Measurements from ENCODE around the gene PRKG2.

PRKG2 gene

DNA sequence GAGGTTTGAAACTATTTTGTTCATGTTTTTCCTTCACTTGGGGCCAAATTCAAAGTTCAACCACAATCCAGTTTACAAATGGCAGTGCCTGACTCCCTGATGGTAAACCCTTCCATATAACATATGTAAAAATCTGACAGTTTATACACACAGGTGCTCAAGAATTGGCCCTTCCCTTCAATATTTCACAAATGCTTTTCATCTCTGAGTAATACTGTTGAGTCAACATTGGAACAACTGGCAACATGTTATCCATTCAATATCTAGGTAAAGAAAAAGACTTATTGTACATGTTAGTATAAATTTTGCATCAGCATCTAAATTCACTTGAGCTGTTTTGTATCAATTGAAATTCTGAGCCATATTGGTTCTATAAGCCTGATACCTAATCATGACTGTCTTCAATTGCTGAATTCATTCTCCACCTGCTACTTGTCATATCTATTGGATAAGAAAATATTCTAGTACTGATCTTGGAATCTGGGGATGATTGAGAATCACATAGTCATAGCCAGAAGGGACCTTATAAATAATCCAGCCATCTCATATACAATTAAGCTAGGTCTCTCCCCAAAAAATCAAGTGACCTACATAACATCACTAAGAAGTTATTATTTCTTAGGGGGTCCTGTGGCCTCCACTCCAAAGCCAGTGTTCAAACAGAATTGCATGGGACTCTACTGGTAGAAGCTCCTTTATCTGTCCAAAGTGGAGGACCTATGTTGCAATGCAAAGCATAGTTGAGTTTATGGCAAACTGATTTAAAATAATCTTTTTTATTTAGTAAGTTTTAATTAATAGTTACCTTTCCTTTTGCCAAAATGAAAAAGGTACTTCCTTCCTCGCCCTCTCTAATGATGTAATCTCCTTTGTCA lies 61.9 kb downstream of the PRKG2 start:
- DNase-seq, result no peak

DNA sequence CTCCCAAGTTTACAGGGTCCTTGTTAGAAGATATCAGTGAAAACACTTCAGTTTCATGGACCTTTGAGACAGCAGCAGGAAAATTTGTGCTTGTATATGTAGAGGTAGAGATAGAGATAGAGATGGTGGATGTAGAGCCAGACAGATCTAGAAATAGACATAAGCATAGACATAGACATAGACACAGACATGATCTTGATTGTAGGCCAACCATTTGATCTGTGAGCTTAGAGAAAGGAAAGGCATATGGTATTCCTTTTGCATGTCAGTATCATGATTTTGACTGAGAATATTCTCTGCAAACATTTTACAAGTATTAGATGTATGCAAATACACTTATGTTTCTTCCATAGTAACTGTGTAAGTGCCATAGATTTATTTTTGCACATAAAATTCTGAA lies 65.0 kb downstream of the PRKG2 start:
- no peak for DNase-seq

DNA sequence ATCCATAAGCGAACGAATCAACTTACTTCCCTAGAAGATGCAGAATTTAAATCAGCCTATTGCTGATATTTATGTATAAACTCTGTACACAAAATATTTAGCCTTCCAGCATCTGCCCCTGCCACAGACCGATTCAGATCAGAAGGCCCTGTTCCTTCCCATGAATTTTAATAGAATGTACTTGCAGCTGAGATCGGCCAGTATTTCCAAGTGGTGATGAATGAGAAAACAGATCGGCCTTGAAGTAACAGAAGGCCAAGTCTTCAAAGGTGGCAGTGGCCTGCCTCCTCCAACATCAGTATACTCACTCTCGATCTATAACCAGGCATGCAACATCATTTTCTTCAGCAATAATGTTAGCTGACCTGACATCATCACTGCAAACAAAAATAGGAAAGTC lies 66.4 kb downstream of the PRKG2 start:
- DNase-seq, result no peak

DNA sequence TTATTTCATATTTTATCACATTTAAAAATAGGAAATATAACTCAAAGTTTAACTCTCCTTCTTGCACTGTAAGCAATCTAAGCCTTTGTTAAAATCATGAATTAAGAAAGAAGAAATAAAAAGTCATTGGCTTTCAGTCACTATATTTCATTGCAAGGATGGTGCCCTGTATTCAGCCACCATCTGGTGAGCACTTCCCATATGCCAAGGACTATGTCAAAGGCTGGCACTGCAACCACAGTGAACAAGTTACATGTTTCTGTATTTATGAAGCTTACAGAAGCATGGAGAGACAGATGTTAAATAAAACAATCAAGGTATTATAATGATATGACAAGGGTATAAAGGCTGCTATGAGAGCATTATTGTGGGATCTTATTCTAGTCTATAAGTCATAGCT lies 68.6 kb downstream of the PRKG2 start:
- DNase-seq, result peak in 1 of 2 experiments; percentile 72

DNA sequence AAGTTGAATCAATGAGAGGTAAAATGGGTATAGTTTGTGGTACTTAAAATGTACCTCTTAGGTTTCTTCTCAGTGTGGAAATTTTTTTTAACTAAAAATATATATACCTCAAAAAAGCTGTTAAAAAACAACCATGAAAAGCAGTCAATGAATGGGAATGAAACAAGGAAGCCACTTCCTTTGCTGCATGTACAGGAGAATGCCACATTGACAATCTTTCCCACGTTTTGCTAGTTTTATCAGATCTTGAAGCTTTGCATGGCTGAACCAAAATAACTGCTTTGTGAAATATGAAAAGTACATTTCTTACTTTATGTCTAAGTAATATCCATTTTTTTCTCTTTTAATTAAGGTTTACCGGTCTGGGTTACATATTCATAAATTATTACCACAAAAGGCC lies 71.8 kb downstream of the PRKG2 start:
- no peak for DNase-seq

DNA sequence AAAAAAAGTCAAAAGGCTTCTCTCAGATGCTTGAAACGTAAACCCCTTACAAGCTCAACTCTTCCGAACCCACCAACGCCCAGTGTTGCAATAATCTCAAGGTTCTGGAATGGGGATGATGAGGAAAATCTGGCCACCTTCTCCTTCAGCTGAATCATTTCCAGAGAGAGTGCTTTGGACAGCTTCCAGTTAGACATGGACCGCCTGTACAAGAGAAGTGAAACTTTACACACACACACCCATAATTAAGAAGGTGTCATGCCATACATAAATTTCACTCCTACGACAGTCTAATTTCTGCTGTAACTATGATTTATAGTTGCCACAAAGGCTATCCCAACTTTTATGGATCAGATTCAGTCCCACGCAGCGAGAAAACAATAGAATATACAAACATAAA lies 72.3 kb downstream of the PRKG2 start:
- DNase-seq, result peak in 1 of 2 experiments; percentile 17

DNA sequence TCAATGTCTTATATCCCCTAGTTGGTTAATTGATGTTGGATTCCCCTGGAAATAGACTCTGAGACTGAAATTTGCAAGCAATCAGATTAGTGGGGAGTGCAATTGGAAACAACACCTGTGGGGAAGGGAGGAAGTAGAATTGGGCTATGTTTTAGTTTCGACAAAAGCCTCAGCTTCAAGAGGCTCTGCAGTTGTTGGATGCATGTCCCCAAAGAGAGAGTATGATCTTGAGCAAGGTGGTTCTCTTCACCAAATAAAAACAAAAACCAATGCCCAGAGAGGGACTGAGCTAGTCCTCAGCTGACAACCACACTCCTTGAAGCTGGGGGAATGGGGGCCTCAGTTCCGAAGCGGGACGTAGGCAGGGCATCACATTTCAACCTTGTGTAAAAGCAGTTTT lies 77.1 kb downstream of the PRKG2 start:
- DNase-seq, result no peak

DNA sequence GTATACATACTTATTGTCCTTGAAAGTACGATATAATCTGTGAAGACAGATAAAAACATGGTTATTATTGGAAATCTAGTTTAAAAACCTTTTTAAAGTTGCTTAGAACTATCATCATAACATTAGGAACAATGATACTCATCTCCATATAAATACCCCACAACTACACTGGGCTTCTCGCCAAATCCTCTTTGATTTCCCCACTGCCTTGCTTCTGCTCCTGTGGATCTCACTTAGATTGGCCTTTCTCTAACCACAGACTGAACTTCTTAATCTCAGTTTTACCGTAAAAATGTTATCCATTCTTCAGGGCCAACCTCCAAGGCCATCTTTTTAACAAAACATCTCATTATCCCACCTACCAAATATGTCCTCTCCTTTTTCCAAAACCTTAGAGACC lies 77.6 kb downstream of the PRKG2 start:
- no peak for DNase-seq

DNA sequence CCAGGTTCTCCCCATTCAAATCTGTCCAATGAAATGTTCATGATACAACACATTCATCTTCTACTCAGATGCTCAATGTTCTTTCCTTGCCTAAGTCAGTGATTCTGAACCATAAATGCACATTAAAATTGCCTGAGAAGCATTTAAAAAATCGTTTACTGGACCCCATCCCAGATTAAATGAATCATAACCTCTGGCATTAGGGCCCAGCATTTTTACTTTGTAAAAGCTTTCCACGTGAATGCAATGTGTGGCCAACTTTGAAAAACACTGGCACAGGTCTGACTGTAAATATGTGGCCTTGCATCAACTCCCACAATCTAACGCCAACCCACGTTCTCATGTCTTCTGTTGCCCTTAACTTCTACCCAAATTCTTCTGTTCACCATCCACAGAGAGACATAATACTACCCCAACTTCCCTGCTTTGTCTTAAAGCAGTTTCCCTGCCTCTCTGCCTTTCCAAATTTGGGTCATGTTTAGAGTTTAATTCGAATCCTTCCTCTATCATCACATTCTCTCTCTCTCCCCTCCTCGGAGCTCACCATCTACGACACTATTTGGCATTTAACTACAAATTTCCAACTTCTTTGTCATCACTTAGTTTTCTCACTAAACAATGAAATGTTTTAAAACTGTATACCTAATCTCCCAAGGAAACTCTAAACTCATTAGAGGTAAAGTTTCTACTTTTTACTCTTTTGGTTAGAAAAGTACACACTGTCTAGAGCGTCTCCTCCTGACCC lies 78.7 kb downstream of the PRKG2 start:
- DNase-seq, result peak in 1 of 2 experiments; percentile 44

DNA sequence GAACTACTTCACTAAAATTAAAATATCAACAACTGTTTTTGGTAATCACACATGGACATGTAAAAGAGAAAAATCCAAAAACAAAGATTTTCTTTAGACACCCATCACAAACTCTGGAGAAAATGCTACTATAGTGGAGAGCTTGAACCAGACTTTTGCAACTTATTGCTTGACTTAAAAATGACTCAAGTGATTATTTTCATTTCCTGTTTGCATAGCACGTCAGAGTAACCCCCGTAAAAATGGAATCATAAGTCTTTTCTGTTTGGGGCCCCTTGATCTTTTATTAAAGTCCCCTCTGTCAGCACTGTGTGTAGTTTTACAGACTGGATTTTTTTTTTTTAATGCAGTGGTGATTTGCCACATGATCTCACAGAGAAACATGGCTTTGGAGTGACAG lies 79.5 kb downstream of the PRKG2 start:
- DNase-seq, result no peak

DNA sequence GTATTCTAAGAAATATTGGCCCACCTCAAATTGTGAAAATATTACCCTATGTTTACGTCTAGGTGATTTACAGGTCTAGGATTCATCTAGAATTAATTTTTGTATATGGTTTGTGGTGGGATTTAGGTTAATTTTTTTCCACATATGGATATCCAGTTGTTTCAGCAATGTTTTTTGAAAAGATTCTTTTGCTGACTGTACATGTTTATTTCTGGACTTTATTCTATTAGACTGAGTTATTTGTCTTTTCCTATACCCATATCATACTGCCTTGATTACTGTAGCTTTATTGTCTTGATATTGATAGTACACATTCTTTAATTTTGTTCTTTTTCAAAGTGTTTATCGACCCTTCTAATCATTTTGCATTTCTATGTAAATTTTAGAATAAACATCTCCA lies 83.5 kb downstream of the PRKG2 start:
- DNase-seq, result no peak

DNA sequence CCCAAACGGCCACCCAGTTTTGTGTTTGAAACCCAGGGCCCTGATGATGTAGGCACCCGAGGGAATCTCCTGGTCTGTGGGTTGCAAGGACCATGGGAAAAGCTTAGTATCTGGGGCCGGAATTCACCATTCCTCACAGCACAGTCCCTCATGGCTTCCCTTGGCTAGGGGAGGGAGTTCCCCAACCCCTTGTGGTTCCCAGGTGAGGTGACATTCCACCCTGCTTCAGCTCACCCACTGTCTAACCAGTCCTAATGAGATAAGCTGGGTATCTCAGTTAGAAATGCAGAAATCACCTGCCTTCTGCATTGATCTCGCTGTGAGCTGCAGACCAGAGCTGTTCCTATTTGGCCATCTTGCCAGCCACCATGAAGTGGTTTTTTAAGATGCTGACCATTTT lies 84.0 kb downstream of the PRKG2 start:
- DNase-seq, result no peak

DNA sequence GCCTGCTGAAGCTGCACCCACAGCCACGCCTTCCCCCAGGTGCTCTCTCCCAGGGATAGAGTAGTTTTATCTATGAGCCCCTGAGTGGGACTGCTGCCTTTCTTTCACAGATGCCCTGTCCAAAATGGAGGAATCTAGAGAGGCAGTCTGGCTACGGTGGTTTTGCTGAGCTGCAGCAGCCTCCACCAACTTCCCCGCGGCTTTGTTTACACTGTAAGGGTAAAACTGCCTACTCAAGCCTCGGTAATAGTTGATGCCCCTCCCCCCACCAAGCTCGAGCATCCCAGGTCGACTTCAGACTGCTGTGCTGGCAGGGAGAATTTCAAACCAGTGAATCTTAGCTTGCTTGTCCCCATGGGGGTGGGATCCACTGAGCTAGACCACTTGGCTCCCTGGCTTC lies 84.5 kb downstream of the PRKG2 start:
- DNase-seq, result no peak

DNA sequence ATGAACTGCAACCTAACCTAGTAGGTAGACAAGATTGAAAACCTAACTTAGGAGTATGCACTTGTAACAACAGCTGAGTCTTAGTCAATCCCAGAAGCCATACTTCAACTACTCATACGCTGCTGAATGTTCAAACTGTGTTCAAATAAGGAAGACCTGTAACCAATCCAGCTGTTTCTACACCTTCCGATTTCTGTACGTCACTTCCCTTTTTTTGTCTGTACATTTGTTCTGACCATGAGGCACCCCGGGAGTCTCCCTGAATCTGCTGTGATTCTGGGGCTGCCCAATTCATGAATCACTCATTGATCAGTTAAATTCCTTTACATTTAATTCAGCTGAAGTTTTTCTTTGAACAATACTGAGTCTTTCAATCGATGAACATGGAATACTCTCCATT lies 95.0 kb downstream of the PRKG2 start:
- DNase-seq, result no peak

DNA sequence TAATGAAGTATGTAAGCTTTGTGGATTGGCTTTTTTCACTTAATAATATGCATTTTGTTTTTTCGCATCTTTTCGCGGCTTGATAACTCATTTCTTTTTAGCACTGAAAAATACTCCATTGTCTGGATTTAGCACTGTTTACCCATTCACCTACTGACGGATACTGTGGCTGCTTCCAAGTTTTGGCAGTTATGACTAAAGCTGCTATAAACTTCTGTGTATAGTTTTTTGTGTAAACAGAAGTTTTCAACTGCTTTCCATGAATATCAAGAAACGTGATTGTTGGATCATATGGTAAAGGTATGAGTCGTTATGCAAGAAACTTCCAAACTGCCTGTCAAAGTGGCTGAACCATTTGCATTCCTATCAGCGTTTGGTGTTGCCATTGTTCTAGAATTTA lies 96.9 kb downstream of the PRKG2 start:
- no peak for DNase-seq

DNA sequence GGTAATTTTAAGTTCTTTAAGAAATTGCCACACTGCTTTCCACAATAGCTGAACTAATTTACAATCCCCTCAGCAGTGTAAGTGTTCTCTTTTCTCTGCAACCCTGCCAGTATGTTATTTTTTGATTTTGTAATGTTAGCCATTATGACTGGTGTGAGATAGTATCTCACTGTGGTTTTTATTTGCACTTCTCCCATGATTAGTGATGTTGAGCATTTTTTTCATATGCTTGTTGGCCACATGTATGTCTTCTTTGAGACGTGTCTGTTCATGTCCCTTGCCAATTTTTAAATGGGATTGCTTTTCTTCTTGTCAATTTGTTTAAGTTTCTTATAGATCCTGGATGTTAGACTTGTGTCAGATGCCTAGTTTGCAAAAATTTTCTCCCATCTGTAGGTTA lies 98.5 kb downstream of the PRKG2 start:
- DNase-seq, result no peak

DNA sequence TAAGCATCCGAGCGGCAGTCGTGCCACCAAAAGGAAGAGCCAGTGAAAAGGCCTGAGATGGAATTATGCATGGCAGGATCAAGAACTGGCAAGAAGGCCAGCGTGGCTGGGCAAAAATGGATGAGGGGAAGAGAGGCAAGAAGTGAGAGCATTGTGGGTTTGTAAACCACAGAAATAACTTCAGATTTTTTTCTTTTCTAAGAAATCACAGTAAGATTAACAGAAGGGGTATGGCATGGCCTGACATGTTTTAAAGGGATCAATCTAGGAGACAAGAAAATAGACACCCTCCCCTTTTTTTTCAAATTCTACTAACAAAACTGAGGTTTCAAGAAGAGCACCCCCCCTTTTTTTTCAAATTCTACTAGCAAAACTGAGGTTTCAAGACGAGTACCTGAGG lies 102.0 kb downstream of the PRKG2 start:
- no peak for DNase-seq

DNA sequence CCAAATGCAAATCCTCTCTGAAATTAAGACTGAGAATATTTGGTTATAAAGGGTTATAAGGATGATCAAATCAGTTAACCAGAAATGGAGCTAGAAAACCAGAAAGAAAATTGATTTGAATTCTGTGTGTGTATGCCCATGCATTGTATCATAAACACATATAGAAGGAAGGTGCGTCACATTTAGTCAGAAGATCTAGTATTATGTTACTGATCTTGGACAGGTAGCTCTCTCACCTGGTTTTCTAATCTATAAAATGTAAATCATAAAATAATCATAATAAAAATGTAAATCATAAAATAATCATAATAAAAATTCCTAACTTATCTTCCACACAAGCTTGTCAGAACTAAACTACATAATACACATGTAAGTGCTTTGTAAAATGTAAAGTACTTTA lies 105.7 kb downstream of the PRKG2 start:
- no peak for DNase-seq

DNA sequence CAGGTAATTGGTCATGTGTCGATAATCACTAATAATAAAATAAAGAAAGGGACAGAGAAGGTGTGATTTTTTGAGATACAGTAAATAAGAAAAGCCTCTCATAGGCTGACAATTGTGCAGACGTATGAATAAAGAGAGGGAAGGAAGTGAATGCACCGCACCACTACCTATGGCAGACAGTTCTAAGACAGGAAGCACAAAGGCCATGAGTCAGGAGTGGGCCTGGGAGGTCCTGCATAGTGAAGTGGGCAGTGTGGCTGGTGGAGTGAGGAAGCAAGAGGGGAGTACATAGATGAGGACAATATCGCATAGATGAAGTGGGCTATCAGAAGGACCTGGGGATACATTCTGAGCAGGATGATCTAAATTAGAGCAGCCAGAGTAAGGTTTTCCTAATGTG lies 108.9 kb downstream of the PRKG2 start:
- DNase-seq, result no peak

DNA sequence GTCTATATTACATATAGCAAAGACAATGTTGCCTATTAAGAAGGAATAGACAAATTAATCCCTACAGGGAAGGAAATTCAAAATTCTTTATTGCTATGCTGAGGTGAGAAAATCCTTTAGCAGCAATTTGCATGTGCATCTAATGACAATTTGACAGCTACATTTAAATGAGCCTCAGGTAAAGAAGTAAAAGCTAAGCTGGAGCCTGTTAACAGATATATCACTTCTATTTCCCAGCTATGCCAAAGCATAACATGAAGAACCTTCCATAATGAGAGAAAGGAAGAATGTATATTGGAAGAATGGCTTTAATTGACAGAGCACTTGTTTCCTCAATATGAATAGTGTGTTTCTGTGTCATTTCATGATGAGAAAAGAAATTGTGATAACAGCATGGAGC lies 112.9 kb downstream of the PRKG2 start:
- no peak for DNase-seq

DNA sequence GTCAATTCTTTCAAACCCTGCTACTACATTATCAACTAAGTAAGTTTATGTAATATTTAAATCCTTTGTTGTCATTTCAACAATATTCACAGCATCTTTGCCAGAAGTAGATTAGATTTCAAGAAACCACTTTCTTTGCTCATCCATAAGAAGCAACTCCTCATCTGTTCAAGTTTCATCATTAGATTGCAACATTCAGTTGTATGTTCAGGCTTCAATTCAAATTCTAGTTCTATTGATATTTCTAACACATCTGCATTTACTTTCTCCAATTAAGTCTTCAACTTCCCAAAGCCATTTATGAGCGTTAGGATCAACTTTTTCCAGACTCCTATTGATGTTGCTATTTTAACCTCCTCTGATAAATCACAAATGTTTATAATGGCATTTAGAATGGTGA lies 118.5 kb downstream of the PRKG2 start:
- DNase-seq, result no peak

DNA sequence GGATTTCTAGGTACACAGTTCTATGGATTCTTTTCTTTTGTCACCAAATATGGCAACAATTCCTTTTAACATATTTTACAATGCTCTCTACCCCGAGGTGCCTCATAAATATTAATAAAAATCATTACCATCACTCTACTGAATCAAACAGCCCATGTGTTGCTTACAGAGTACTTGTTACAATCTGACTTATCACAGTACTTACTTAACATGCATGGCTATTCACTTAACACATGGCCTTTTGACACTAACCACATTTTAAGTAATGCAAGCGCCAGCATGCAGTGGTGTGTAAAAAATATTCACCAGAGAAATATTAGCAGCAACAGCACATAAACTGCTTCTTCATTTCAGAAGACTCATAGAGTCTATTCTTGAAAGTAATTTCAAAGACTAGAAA lies 119.6 kb downstream of the PRKG2 start:
- no peak for DNase-seq

DNA sequence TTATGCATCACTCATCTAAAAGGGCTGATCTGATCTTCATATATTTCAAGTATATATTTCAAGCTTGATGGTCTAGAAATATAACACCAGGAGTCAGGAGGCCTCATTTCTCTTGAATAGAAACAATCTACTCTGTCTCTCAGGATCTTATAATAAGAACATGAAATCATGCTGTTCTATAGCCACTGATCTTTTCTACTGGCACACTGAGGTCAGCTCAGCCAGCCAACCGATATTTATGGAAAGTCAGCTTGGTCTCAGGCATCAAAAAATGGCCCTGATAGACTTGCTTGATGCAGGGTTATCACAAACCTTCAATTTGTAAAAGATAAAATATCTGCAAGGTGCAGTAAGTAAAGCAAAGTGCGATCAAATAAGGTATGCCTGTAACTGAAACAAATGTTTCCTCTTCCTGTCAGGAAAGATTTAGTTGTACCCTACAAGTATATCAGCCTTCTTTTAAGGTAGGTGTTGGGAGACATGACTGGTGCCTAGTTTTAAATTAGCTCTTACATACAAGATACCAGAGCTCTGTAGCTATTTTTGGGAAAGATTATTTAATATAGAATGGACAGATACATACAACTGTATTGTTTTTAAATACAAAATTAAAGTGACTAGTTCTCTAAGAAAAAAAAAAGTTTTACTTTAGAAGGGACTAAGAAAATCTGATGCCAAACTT lies 121.2 kb downstream of the PRKG2 start:
- no peak for DNase-seq

DNA sequence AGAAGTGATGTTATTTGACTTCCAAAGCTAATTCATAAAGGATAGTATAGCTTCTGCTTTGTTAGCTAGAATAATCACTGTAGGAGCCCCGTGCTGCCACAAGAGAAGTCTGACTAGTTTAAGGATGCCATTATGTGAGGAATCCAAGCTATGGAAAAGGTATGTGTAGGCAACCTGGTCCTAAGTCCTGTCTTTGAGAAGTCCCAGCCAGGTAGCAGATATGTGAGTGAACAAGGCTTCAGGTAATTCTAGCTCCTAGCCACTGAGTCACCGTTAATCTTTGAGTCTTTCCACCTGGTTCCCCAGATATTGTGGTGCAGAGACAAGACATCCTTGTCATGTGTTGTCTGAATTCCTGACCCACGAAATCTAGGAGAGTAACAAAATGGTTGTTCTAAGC lies 129.0 kb downstream of the PRKG2 start:
- no peak for DNase-seq
